Germinal center (tissue), 1 donor: ENCODE measurements around the gene CORIN.

Source experiments
- DNase-seq: peaks from one replicate; pipeline ENCODE4 v3.0.0; 2012; ENCODE audit warnings: mixed read lengths, low spot score

Gene CORIN, protein sequence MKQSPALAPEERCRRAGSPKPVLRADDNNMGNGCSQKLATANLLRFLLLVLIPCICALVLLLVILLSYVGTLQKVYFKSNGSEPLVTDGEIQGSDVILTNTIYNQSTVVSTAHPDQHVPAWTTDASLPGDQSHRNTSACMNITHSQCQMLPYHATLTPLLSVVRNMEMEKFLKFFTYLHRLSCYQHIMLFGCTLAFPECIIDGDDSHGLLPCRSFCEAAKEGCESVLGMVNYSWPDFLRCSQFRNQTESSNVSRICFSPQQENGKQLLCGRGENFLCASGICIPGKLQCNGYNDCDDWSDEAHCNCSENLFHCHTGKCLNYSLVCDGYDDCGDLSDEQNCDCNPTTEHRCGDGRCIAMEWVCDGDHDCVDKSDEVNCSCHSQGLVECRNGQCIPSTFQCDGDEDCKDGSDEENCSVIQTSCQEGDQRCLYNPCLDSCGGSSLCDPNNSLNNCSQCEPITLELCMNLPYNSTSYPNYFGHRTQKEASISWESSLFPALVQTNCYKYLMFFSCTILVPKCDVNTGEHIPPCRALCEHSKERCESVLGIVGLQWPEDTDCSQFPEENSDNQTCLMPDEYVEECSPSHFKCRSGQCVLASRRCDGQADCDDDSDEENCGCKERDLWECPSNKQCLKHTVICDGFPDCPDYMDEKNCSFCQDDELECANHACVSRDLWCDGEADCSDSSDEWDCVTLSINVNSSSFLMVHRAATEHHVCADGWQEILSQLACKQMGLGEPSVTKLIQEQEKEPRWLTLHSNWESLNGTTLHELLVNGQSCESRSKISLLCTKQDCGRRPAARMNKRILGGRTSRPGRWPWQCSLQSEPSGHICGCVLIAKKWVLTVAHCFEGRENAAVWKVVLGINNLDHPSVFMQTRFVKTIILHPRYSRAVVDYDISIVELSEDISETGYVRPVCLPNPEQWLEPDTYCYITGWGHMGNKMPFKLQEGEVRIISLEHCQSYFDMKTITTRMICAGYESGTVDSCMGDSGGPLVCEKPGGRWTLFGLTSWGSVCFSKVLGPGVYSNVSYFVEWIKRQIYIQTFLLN

GRCh38 chr4:47837908-47838294 is at the start of gene CORIN:
CORIN (minus strand) TSS chr4:47838067; CDS start chr4:47837949, 118 bp downstream.
- DNase-seq: no peak

GRCh38 chr4:47882228-47882627 is 44.4 kb upstream of the CORIN start:
- DNase-seq: no peak

GRCh38 chr4:47879458-47879857 is 41.6 kb upstream of the CORIN start:
- DNase-seq: no peak

DNA sequence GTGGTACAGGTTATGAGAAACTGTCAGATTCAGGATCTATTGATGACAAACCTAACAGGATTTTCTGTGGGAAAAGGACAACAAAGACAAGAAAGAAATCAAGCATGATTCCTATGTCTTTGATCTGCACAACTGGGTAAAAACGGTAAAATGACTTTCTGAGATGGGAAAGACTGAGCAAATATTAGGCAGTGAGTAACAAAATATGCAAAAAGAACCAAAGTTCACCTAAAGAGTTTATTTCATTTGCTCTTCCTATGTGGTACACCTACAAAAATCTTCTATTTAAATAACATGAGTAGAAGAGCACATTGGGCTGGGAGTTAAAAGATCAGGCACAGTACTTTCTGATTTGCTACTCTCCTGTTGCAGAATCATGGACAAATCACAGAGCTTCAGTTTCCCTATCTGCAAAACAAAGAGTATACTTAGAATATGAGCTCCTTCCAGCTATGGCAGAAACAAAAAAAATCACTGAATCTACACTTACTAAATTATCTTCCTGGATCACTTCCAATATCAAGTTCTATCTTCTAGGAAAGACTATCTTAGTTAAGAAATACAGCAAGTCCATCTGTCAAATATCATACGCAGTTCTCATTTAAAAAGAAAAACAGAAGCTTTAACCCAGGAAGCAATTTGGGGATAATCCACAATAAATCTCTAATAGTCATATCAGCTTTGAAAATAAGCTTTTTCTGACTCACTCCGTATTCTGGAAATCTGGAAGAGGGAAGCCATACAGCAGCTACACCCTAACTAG is 39.1 kb upstream of the CORIN start:
- no peak for DNase-seq

DNA sequence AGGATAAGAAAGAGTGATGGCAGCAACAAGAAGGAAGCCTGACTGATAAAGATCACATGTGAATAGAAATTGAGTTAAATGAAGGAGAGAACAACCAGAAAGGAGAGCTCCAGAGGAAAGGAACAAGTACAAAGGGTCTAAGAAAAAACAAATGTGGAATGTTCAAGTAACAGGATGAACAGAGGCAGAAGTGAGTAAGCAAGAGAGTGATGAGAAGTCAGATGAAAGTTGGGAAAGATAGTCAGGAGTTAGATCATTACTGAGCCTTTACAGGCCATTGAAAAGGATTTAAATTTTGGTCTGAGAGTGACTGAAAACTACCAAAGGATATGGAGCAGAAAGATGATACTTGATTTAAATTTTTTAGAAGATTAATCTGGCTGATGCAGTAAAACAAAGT is 38.4 kb upstream of the CORIN start:
- DNase-seq: no peak

DNA sequence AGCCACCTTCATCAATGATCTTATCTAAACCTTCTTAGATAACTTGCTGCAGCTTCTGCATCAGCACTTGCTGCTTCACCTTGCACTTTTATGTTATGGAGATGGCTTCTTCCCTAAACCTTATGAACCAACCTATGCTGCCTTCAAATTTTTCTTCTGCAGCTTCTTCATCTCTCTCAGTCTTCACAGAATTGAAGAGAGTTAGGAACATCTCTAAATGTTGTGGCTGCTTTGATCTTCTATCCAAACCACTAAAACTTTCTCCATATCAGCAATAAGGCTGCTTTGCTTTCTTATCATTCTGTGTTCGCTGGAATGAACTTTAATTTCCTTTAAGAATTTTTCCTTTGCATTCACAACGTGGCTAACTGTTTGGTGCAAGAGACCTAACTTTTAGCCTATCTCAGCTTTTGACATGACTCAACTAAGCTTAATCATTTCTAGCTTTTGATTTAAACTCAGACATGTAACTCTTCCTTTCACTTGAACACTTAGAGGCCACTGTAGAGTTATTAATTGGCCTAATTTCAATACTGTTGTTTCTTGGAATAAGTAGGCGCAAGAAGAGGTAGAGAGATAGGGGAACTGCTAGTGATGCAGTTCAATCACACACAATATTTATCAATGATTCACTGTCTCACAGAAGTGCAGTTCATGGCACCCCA is 36.1 kb upstream of the CORIN start:
- DNase-seq: no peak

DNA sequence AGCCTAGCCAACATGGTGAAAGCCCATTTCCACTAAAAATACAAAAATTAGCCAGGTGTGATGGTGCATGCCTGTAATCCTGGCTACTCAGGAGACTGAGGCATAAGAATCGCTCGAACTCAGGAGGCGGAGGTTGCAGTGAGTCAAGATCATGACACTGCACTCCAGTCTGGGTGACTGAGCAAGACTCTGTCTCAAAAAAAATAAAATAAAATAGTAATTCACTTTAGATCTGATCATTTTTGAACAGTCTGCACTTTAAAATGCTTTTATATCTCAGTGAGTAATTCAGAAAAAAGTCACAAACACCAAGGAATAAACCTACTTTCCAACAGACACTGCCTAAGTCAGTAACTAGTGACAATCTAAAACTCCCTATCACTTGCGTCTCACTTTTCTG is 25.6 kb upstream of the CORIN start:
- DNase-seq: no peak

DNA sequence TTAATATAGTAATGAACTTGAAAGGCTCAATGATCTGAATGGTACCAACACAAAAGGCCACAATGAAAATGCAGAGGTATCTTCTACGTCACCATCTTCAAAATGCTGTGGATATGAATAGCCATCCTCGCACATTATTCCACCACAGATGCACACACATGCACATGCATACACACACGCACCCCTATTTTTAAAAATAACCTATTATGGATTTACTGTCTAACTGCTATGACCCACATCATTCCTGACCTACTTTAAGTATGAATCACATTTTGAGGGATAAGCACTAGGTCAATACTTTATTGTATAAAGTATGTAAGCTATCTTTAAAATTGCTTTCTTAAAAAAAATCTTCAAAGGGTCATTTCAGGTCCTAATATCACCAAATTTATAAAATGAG is 24.4 kb upstream of the CORIN start:
- no peak for DNase-seq

GRCh38 chr4:47860305-47860704 is 22.4 kb upstream of the CORIN start:
- DNase-seq: no peak

- no peak for DNase-seq
These were observed 20.1 kb upstream of the CORIN start for GRCh38 chr4:47858006-47858405.

DNA sequence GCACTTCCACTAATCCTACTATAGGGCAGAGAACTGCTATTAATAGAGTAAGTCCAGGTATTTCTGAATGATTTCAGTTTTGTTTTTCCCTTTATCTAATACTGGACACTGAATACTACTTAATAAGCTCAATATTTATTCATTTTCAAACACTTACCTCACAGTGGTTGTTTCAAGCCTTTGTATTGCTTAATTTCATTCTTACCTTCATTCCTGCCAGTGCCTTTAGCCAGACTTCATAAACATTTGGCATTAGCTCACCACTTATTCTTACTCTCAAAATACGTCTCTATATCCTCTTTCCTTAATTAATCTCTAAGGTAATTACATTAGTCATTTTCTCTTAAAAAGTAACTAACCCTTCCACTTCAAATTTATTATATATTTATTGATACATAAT is 18.8 kb upstream of the CORIN start:
- DNase-seq: no peak

GRCh38 chr4:47855350-47855749 is 17.5 kb upstream of the CORIN start:
- no peak for DNase-seq

DNA sequence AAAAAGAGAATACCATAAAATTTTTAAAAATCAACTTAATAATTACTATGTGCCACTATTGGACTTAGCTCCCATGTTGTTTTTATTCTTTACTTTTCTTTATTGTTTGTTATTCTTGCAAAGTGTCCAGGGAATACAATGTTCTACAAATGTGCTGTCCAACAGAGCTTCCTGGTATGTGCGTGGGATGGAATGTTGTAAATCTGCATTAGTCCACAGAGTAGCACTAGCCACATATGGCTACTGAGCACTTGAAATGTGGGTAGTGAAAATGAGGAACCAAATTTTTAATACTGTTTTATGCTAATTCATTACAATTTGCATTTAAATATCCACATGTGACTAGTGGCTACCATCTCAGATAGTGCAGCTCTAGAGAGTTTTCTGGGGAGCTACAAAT is 14.3 kb upstream of the CORIN start:
- no peak for DNase-seq

- no peak for DNase-seq
These were observed 11.6 kb upstream of the CORIN start for GRCh38 chr4:47849466-47849865.

DNA sequence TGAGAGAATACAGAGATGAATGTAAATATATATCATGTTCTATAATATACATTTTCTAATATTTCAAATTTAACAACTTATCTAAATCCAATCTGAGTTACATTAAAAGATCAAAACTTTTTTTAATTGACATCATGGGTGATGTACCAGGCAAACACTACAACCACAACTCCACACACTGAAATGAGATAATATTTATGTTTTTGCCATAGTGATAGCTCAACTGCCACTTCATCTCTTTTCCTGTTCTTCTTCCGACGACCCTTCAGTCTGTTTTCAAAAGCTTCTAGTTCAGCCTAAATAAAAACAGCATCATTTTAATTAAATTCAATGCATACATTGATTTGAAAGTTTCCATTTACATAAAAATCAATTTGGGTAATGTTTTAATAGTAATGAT is 10.2 kb upstream of the CORIN start:
- no peak for DNase-seq

DNA sequence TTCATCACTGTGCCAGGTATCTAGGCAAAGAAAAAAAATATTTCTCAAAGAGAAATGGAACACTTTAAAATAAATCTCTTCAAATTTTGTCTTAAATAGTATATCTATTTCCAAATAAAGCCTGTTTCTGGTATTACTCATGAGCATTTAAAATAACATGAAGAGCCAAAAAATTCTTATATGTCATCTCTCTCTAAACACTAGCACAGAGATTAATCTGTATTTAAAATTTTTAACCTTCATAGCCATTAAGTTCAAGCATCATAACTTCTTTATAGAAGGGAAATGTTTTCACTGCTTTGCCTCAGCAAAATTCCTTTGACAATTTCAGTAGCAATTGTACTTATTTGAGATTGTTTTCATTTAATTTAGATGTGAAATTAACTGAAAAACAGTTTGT is 5.1 kb upstream of the CORIN start:
- DNase-seq: no peak

GRCh38 chr4:47840291-47840690 is 2.4 kb upstream of the CORIN start:
- DNase-seq: no peak

GRCh38 chr4:47839259-47839658 is 1.4 kb upstream of the CORIN start:
- peak; percentile 28 for DNase-seq

- DNase-seq: no peak
These were observed 578 bp upstream of the CORIN start for GRCh38 chr4:47838445-47838844.

- DNase-seq: peak; percentile 70
These were observed 566 bp downstream of the CORIN start for GRCh38 chr4:47837094-47837907.

DNA sequence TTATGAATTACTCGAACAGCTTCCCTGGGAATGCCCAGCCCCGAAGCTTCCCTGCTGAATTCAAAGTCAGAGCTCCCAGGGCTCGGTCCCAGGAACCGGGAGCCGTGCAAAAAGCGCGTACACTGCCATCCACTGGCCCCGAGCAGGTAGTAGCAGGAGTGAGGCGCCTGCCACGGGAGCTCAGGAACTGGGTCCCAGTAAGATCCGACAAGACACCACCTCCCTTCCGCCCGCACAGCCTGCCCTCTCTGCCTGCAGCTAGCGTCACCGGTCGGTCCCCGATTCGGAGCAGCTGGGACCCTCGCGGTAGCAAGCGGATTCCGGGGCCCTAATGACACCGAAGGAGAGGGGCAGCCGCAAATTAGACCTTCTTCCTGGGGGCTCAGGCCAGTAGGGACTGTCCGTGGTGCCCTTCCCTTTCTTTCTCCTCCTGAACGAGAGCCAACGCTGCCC is 1.2 kb downstream of the CORIN start:
- peak; percentile 57 for DNase-seq
